ENCODE results near the gene PPARA.

Gene PPARA

DNA sequence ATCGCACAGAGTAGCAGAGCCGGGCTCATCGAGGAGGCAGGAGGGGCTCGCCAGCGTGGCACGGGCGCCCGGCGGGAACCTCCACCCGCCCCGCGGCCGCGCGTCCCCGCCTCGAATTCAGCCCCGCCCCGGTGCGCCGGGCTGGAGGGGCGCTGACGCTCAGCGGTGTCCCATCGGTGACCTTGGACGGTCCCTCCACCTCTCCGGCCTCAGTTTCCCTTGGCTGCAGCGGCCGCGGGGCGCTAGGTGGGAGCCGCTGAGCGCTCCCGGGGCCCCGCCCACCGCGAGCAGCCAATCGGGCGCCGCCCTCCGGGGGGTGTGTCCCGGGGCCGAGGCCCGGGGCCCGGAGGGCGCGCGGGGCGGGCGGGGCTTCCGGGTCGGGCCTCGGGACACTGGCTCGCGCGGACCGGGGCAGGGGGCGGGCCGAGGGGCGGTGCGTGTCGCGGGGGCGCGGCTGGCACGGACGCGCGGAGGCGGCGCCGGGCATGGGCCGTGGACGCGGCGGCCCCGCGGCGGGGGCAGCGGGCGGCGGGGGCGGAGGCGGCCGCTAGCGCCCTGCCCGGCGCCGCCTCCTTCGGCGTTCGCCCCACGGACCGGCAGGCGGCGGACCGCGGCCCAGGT lies at the start of gene PPARA:
Gene PPARA, plus strand, starts transcription at position 493 of the 621 bp plus-strand sequence. CDS start 47,858 bp downstream, outside the sequence.
- DNase-seq = peak; percentile 92

DNA sequence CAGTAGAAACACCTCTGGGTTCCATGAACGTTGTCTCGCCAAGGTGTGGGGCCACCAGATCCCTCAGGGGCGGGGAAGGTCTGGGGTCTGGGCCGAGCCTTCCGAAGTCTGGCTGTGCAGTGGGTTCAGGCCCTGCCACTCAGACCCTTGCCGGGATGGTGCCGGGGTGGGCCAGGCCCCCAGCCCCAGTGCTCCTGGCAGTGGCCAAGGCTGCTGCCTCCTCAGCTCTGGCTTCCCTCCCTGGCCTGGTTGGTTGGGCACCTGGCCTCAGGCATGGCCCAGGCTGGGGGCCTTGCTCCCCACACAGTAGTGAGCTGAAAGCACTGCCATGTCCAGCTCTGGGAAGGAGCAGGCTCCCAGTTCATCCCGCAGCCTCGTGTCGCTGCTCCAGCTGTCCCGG lies 48.2 kb upstream of the PPARA start:
- DNase-seq = no peak

DNA sequence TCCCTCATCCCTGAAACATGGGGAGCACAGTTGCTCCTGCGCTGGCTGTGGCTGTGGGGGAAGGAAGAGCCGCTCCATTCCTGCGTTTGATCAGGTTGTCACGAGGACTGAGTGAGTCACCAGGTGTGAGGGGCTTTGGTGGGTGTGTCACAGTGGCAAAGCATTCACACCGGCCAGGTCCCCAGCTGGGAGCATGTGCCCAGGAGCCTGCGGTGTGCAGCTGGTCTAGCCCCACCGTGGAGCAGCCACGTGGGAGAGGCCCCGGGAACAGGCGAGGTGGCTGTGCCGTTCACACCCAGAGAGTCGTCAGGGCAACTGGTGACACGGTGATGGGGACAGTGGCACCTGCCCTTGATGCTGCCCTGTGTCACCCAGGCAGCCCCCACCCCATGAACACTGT lies 47.6 kb upstream of the PPARA start:
- no peak for DNase-seq

GRCh38 chr22:46103181-46103580 lies 47.1 kb upstream of the PPARA start:
- DNase-seq = no peak

DNA sequence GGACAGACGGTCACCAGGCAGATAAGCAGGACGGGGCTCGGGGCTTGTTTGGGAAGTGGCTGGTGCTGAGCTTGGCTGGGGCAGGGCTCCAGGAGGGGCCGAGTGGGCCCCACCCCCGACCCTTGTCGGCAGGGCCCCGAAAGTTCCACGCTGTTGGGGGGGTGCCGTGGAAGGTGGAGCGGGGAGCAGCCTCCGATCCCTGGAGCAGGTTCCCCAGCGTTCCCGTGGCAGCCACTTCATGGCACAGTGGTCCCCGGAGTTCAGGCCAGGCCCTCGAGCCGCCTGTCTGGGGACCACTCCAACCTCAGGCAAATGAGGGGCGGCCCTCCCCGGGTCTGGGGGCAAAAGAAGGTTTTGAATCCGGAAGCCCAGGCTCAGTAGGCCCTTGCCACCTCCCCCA lies 46.7 kb upstream of the PPARA start:
- DNase-seq = no peak

GRCh38 chr22:46104170-46104880 lies 46.0 kb upstream of the PPARA start:
- DNase-seq = no peak

DNA sequence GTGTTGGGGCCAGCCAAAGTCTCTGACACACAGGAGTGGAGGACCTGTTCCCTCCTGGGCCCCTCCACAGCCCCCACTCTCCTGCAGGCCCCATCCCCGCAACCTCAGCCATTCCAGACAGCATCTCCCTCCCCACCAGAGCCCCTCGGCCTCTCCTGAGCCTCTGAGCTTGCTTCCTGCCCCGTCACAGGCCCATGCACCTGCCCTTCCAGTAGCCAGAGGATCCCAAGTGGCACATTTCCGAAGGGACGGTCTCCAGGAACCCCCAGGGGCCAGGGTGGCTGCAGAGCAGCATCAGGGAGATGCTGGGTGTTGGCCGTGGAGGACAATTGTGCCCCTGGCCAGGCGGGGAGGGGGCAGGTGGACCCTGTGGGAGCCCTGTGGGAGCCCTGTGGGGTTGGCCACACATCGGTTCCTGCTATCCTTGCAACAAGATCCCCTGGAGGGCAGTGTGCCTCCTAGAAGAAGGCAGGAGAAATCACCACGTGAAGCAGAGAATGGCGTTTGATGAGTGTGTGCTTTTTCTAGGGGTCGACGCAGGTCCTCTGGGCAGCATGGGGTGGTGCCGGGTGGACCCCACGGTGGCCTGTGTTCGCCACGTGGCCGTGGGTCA lies 45.3 kb upstream of the PPARA start:
- no peak for DNase-seq

DNA sequence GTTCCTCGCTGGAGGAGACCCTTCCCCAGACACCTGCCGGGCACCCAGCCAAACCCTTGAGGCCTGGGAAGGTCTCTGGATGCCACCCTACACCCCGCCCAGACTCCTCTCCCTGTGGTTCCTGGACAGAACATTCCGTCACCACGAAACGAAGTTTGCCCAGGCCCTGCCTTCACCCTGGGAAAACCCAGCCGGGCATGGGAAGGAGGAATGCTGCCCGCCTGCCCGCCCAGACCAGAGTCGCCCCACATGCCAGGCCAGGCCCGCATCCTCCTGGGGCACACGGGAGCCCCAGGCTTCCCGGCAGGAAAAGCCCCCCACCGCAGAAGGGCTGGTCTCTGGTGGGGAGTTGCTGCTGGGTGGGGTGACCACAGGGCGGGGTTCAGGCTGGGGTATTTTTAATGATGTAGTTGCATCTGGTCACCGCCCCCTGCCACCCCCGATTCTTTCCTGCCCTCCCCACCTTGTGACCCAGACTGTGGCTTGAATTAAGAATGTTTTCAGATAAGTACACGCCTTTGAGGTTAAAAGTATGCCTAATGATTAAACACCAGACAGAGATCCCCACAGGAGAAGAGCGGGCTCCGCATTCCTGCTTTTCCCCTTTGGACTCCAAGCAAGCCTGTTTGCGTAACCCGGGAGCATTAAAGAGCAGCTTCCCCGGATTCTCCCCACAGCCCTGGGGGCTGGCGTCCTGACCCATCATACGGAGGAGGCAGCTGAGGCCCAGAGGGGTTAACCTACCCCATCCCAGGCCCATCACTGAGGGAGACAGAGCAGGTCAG lies 44.6 kb upstream of the PPARA start:
- no peak for DNase-seq

DNA sequence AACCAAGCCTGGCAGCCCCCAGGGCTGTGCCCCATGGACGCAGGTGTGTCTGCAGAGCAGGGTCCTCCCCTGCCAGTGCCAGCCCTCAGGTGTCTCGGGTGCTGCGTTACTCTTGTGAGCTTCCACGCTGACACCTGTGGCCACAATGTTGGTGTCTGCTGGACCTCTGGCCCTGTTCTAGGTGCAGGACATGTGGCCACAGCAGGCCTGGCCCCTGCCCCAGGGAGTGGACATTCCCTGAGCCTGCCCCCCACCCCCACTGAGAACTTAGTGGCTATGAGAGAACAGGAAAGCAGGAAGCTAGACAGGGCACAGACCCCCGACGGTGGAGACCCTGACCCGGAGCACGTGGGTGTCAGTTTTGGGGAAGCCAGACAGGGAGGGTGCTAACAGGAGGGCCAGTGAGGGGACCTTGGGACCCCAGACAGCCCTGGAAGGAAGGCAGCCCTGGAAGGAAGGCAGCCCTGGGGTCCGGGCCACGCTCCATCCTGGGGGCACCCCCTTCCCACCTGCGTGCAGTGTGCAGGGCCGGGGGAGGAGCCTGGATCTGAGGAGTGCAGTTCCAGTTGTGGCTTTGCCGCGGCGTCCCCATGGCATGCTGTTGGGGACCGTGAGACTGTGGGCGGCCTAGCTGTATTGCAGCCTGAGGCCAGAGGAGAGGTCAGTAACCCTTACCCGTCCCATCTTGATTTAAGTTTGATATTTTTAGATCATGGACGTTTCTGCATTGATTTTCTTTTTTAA lies 43.9 kb upstream of the PPARA start:
- DNase-seq = no peak

DNA sequence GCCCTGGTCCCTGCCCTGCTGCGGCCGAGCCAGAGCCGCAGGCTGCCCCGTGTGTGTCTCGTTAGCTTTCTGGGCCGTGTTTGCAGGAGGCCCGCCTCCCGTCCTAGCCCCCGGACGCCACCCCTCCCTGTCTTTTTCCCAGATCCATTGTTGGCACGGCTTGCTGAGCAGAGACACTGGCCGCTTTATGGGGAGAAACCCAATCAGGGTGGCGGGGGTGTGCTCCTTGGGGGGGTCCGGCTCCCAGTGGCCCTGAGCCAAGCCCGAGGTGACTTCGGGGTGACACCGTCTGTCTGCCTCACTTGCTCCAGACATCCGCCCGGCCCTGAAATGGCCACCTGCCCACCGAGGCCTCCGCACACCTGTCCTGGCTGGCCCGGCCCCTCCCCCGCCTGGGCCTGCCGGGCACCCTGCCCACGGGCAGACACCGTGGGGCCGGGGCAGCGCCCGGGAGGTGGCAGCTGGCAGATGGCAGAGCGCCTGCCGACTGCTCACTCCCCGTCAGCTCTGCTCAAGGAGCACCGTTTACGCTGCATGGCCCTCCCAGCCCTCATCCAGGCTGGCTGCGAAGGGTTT lies 43.1 kb upstream of the PPARA start:
- no peak for DNase-seq

GRCh38 chr22:46107753-46108563 lies 42.4 kb upstream of the PPARA start:
- no peak for DNase-seq

- DNase-seq = no peak
These were observed 41.5 kb upstream of the PPARA start for GRCh38 chr22:46108564-46109473.

- no peak for DNase-seq
These were observed 40.8 kb upstream of the PPARA start for GRCh38 chr22:46109474-46110003.

- no peak for DNase-seq
These were observed 40.1 kb upstream of the PPARA start for GRCh38 chr22:46110215-46110614.

GRCh38 chr22:46111645-46112306 lies 38.5 kb upstream of the PPARA start:
- no peak for DNase-seq

- no peak for DNase-seq
These were observed 37.9 kb upstream of the PPARA start for GRCh38 chr22:46112405-46112804.

DNA sequence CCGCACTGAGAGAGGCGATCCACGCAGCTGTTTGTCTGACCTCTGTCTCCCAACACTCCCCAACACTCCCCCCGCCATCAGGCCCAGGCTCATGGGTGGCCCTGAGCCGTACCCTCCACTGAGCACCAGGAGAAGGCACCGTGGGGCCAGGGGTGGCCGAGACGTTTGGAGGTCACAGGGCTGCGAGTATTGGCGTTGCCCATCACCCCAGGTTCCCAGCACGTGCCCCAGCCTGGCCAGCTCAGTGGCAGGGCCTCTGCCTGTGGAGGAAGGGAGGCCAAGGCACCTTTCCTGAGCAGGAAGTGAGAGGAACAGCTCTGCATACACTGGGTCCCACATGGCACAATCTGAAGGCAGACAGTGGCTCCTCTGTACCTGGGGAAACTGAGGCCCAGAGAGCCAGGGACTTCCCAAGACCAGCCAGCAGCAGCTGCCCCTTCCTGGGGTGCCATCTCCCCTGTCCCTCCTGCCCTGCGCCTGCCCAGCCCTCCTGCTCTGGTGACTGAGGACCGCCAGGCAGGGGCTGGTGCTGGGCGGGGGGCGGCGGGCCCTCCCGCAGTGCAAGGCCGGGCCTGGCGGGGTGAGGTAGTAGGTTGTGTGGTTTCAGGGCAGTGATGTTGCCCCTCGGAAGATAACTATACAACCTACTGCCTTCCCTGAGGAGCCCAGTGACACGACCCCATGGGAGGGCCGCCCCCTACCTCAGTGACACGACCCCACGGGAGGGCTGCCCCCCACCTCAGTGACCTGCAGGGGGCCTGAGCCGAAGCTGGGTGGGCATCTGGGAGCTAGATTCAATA lies 37.0 kb upstream of the PPARA start:
- no peak for DNase-seq

- no peak for DNase-seq
These were observed 36.3 kb upstream of the PPARA start for GRCh38 chr22:46113910-46114517.

Measured in CD4-positive, alpha-beta T cell treated with Interleukin-21 for 1 hour (primary cell).